GM12878 (cell line): ENCODE results near the gene CCNL2.

ENCODE experiments used
- BRCA1 ChIP-seq: IDR thresholded peaks from 2 replicates; pipeline ENCODE4 v1.6.1; 2011; ENCODE audit warnings: low read depth, low read length, improper control_type of control experiment
- CBFB ChIP-seq: IDR thresholded peaks from 2 replicates; pipeline ENCODE4 v1.6.1; 2016; ENCODE audit warnings: antibody characterized with exemption, low read depth
- CHD4 ChIP-seq: fragments of 200-600 bp; sonication (generic); IDR thresholded peaks from 2 replicates; pipeline ENCODE4 v1.6.1; 2016; ENCODE audit warnings: mild to moderate bottlenecking
- CREM ChIP-seq: IDR thresholded peaks from 2 replicates; pipeline ENCODE4 v1.6.1; 2014; ENCODE audit warnings: antibody characterized with exemption, low read depth
- ETV6 ChIP-seq, 2 experiments: fragments of 450-650 bp in 1 of 2; IDR thresholded peaks in 1 of 2; conservative IDR thresholded peaks in 1 of 2; 2 replicates each; pipeline ENCODE4 v1.6.1; 2014; ENCODE audit warnings: antibody characterized with exemption in 1 of 2, borderline replicate concordance in 1 of 2, low read depth in 1 of 2, mild to moderate bottlenecking in 1 of 2, moderate library complexity in 1 of 2
- FOXK2 ChIP-seq: fragments of 450-650 bp; IDR thresholded peaks from 2 replicates; pipeline ENCODE4 v1.6.1; 2017; ENCODE audit warnings: mild to moderate bottlenecking, moderate library complexity
- KAT2A ChIP-seq: conservative IDR thresholded peaks from 2 replicates; pipeline ENCODE4 v1.6.1; 2011; ENCODE audit warnings: low read depth, low read length; ENCODE audit not compliant: control insufficient read depth
- MXI1 ChIP-seq: fragments of 150-350 bp; IDR thresholded peaks from 2 replicates; pipeline ENCODE4 v1.6.1; 2011; ENCODE audit warnings: low read depth, mild to moderate bottlenecking, inconsistent platforms, low read length, improper control_type of control experiment
- NRF1 ChIP-seq: conservative IDR thresholded peaks from 2 replicates; pipeline ENCODE4 v1.6.1; 2011; ENCODE audit warnings: mild to moderate bottlenecking, low read depth, low read length, improper control_type of control experiment
- PAX5 ChIP-seq: IDR thresholded peaks from 2 replicates; pipeline ENCODE4 v1.6.1; 2011; ENCODE audit warnings: low read depth, low read length, borderline replicate concordance
- POLR2A ChIP-seq: IDR thresholded peaks from 2 replicates; pipeline ENCODE4 v1.6.1; 2011; ENCODE audit warnings: low read depth, mild to moderate bottlenecking, low read length
- POLR2AphosphoS5 ChIP-seq: IDR thresholded peaks from 2 replicates; pipeline ENCODE4 v1.6.1; 2011; ENCODE audit warnings: mild to moderate bottlenecking, low read length, inconsistent platforms
- TF ChIP-seq, protein P1 (sequence below), 3 experiments: IDR thresholded peaks in 2 of 3; conservative IDR thresholded peaks in 1 of 3; 2 replicates each; pipeline ENCODE4 v1.5.1; 2011; ENCODE audit warnings: low read depth in 3 of 3, low read length in 3 of 3, mild to moderate bottlenecking in 3 of 3, control low read depth in 2 of 3, moderate library complexity in 2 of 3, inconsistent platforms in 1 of 3, mixed read lengths in 1 of 3; ENCODE audit not compliant: control insufficient read depth in 2 of 3, insufficient read depth in 1 of 3; ENCODE audit errors: extremely low read depth in 1 of 3
- TF ChIP-seq, protein P2 (sequence below): IDR thresholded peaks from 2 replicates; pipeline ENCODE4 v1.6.1; 2012; ENCODE audit warnings: mild to moderate bottlenecking, low read depth, low read length

DNA sequence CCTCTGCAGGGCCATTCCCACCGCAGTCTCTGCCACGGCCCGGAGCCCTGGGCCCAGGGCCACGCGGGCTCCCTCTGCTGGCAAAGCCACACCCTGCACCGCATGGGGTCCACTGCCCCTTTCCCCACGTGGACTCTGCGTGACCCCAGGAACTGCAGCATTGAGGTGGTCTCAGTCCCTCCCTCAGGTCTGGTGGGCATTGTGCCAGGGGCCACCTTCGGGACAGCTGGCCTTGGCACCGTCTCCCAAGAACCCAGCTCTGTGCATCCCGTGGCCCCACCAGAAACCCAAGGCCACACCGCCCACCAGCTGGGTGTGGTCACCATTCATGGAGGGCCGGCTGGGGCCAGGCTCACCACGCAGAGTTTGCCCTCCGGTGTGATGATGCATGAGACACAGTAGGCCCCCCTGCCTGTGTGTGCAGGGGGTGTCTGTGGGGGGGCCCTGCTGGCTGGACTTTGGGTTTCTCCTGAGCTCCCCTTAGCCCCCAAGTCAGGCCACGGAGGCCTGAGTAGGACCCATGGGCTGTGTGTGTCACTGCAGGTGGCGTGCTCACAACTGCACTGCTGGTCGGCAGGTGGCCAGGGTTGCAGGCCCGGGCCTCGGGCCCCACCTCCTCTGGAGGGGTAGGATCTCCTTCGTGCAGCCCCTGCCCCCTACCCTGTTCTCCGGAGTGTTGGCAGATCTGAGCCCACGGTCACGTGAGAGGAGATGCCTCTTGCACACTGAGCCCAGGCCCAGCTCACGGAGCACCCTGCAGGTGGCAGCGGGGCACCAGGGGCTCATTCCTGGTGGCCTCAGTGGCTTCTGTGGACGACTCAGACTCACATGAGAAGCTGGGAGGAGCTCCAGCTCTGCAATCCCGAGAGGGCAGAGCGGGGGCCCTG is 42.1 kb upstream of the CCNL2 start:
- no peak for TF ChIP-seq POLR2A
- TF ChIP-seq, protein P1, sequence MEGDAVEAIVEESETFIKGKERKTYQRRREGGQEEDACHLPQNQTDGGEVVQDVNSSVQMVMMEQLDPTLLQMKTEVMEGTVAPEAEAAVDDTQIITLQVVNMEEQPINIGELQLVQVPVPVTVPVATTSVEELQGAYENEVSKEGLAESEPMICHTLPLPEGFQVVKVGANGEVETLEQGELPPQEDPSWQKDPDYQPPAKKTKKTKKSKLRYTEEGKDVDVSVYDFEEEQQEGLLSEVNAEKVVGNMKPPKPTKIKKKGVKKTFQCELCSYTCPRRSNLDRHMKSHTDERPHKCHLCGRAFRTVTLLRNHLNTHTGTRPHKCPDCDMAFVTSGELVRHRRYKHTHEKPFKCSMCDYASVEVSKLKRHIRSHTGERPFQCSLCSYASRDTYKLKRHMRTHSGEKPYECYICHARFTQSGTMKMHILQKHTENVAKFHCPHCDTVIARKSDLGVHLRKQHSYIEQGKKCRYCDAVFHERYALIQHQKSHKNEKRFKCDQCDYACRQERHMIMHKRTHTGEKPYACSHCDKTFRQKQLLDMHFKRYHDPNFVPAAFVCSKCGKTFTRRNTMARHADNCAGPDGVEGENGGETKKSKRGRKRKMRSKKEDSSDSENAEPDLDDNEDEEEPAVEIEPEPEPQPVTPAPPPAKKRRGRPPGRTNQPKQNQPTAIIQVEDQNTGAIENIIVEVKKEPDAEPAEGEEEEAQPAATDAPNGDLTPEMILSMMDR (IDR thresholded peaks at IDR 0.05 in 2 of 3, conservative IDR thresholded peaks at IDR 0.05 in 1 of 3; ENCODE audit: control insufficient read depth in 2 of 3, extremely low read depth in 1 of 3, insufficient read depth in 1 of 3, low read depth in 3 of 3, low read length in 3 of 3) = peak; percentile 88 to 98 (median 89)
- no peak for TF ChIP-seq PAX5
- no peak for TF ChIP-seq FOXK2
- no peak for TF ChIP-seq BRCA1
- no peak for TF ChIP-seq KAT2A
- no peak for TF ChIP-seq POLR2AphosphoS5
- TF ChIP-seq, protein P2, sequence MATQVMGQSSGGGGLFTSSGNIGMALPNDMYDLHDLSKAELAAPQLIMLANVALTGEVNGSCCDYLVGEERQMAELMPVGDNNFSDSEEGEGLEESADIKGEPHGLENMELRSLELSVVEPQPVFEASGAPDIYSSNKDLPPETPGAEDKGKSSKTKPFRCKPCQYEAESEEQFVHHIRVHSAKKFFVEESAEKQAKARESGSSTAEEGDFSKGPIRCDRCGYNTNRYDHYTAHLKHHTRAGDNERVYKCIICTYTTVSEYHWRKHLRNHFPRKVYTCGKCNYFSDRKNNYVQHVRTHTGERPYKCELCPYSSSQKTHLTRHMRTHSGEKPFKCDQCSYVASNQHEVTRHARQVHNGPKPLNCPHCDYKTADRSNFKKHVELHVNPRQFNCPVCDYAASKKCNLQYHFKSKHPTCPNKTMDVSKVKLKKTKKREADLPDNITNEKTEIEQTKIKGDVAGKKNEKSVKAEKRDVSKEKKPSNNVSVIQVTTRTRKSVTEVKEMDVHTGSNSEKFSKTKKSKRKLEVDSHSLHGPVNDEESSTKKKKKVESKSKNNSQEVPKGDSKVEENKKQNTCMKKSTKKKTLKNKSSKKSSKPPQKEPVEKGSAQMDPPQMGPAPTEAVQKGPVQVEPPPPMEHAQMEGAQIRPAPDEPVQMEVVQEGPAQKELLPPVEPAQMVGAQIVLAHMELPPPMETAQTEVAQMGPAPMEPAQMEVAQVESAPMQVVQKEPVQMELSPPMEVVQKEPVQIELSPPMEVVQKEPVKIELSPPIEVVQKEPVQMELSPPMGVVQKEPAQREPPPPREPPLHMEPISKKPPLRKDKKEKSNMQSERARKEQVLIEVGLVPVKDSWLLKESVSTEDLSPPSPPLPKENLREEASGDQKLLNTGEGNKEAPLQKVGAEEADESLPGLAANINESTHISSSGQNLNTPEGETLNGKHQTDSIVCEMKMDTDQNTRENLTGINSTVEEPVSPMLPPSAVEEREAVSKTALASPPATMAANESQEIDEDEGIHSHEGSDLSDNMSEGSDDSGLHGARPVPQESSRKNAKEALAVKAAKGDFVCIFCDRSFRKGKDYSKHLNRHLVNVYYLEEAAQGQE = no peak
- no peak for TF ChIP-seq CREM
- no peak for TF ChIP-seq ETV6 (conservative IDR thresholded peaks at IDR 0.05 in 1 of 2, IDR thresholded peaks at IDR 0.05 in 1 of 2; ENCODE audit: borderline replicate concordance in 1 of 2, low read depth in 1 of 2)
- no peak for TF ChIP-seq CHD4
- 0 out of 2 replicates have a peak, but pooled peaks have one; percentile 33 for TF ChIP-seq MXI1
- no peak for TF ChIP-seq CBFB
- TF ChIP-seq NRF1 = no peak
